BLaER1 treated with 17β-estradiol and CSF1 and Interleukin-3, amounts not matched to agents 10 nM and 100 nM (cell line): Measurements from ENCODE around the gene TSTD2.

Source experiments
- H3K27ac ChIP-seq, 11 experiments: shearing (Covaris generic); formaldehyde crosslinking; 2 replicates each; pipeline ENCODE4 v1.8.1; 2022
- H3K27me3 ChIP-seq, 11 experiments: shearing (Covaris generic); formaldehyde crosslinking; 2 replicates each; pipeline ENCODE4 v1.8.1; 2022
- H3K36me3 ChIP-seq, 11 experiments: shearing (Covaris generic); formaldehyde crosslinking; 2 replicates each; pipeline ENCODE4 v1.8.1; 2022
- H3K4me1 ChIP-seq, 10 experiments: shearing (Covaris generic); formaldehyde crosslinking; 2 replicates each; pipeline ENCODE4 v1.8.1; 2022
- H3K4me2 ChIP-seq, 11 experiments: shearing (Covaris generic); formaldehyde crosslinking; 2 replicates each; pipeline ENCODE4 v1.8.1; 2022
- H3K4me3 ChIP-seq, 10 experiments: shearing (Covaris generic); formaldehyde crosslinking; 2 replicates each; pipeline ENCODE4 v1.8.1; 2022
- H3K9ac ChIP-seq, 11 experiments: shearing (Covaris generic); formaldehyde crosslinking; 2 replicates each; pipeline ENCODE4 v1.8.1; 2022
- H3K9me3 ChIP-seq, 11 experiments: shearing (Covaris generic); formaldehyde crosslinking; replicated peaks in 1 of 11; 2 replicates each; pipeline ENCODE4 v1.8.1; 2022
- H4K20me1 ChIP-seq, 11 experiments: shearing (Covaris generic); formaldehyde crosslinking; 2 replicates each; pipeline ENCODE4 v1.8.1; 2022
- Cebpa-rat ChIP-seq, 11 experiments: shearing (Covaris generic); IDR thresholded peaks; 2 replicates each; pipeline ENCODE4 v1.8.1; 2022

TSTD2 gene

DNA sequence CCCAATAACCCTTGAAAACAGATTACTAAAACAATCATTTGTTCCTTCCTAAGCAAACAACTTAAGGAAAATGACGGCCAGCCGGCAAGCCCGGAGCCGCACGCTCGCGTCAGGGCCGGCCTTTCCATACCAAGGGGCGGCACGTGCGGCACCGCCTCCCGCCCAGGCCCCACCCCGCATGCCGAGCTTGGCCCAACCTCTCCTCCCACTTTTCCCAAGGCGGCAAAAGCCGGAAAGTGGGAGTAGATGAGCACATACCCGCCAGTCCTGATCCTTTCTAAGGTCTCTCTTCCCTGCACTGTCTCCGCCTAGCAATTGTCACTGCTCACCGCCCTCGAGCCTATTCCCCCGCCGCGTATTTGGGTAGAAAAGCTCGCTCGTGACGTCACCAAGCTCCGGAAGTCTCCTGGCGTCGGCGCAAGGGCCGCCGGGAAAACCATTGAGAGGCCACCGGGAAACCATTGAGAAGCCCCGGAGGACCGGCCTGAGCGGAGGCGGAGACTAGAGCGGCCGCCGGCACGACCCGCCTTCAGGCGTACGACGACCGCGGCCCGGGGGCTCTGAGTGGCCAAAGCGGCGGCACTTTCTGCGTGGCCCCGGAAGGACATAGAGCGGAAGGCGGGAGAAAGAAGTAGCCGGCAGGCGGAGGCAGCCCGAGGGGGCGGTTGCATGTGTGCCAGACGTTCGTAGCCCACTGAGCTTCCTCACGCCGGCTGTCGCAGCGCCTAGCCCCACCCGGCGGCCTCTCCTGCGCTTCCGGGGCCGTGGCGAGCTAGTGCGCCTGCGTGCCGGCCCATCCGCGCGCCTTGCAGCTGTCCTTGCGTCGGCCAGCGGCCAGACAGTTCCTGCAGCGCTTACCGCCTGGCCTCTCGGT lies at the start of gene TSTD2, which contains the start of gene NCBP1:
TSTD2 (minus strand) TSS at position 384 of the 874 bp plus-strand sequence. CDS start 5,806 bp downstream, outside the sequence.
NCBP1 (plus strand) TSS at position 837 of the 874 bp plus-strand sequence. CDS start 61 bp downstream, outside the sequence.
- Histone ChIP-seq H3K27ac (peak within 1 kb of the TSS; percentile 92 to 98 (median 95)), H3K36me3 (peaks cover 0 to 28% (median 4%) of the 10 kb centered on the region in 11 experiments; a peak in 7 of 22 replicates), H3K27me3 (no peaks in the 10 kb centered on the region), H3K4me1 (peaks cover 36 to 50% (median 42%) of the 10 kb centered on the region in 10 experiments), H3K9me3 (no peaks in the 10 kb centered on the region), H3K4me3 (peak within 1 kb of the TSS; percentile 86 to 99 (median 92)), H3K9ac (peak within 1 kb of the TSS; percentile 89 to 99 (median 95)), H3K4me2 (peak within 1 kb of the TSS; percentile 86 to 96 (median 91)), H4K20me1 (peaks cover 17 to 63% (median 36%) of the 10 kb centered on the region in 11 experiments; a peak in 21 of 22 replicates)
- no peak for TF ChIP-seq Cebpa-rat (IDR thresholded peaks at IDR 0.05)

DNA sequence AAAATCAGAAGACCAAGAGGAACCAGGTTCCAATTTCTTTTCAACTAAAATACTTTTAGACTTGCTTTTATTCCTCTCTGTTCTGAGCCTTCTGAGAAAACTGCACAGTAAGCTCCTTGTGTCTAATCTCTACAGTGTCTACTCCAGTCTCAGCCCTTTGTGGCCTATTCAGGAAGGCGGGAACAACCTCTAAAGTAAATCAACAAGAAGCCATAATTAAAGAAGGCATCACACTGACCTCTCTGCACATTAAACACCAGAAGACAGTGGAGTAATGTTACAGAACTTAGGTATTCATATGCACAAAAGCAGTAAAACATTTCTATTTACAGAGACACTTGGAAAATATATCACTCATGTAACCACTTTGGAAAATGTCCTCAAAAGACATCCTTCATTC lies 49.1 kb upstream of the TSTD2 start:
- peaks cover 77 to 100% (median 99%) of the 10 kb centered on the region in 11 experiments for H3K36me3 ChIP-seq
- H3K27me3 ChIP-seq, result no peaks in the 10 kb centered on the region
- no peak for TF ChIP-seq Cebpa-rat (IDR thresholded peaks at IDR 0.05)
- no peak overlapping the region for H3K27ac ChIP-seq
- no peak overlapping the region for H3K9ac ChIP-seq
- no peaks in the 10 kb centered on the region for H3K4me1 ChIP-seq
- H3K4me2 ChIP-seq, result no peak overlapping the region
- no peak overlapping the region for H3K4me3 ChIP-seq
- H4K20me1 ChIP-seq, result peaks cover 8 to 33% (median 11%) of the 10 kb centered on the region in 11 experiments; a peak in 11 of 22 replicates
- no peaks in the 10 kb centered on the region for H3K9me3 ChIP-seq

- peaks cover 93 to 100% (median 100%) of the 10 kb centered on the region in 11 experiments for H3K36me3 ChIP-seq
Measured at GRCh38 chr9:97675655-97676054, 42.5 kb upstream of the TSTD2 start.

GRCh38 chr9:97673922-97674321 lies 40.8 kb upstream of the TSTD2 start:
- Histone ChIP-seq H3K9ac (no peak overlapping the region), H3K9me3 (no peaks in the 10 kb centered on the region), H3K27me3 (no peaks in the 10 kb centered on the region), H3K4me2 (no peak overlapping the region), H3K4me1 (no peaks in the 10 kb centered on the region), H3K4me3 (no peak overlapping the region), H4K20me1 (peaks cover 2 to 35% (median 19%) of the 10 kb centered on the region in 11 experiments; a peak in 12 of 22 replicates), H3K27ac (no peak overlapping the region), H3K36me3 (peaks cover 98 to 100% (median 100%) of the 10 kb centered on the region in 11 experiments)
- no peak for TF ChIP-seq Cebpa-rat (IDR thresholded peaks at IDR 0.05)

More at GRCh38 chr9:97675655-97676054, 42.5 kb upstream of the TSTD2 start:
- Histone ChIP-seq H3K4me3 (no peak overlapping the region), H3K9me3 (no peaks in the 10 kb centered on the region), H3K4me2 (no peak overlapping the region), H4K20me1 (peaks cover 2 to 33% (median 25%) of the 10 kb centered on the region in 11 experiments; a peak in 12 of 22 replicates), H3K27ac (no peak overlapping the region), H3K4me1 (no peaks in the 10 kb centered on the region), H3K27me3 (no peaks in the 10 kb centered on the region), H3K9ac (no peak overlapping the region)
- TF ChIP-seq Cebpa-rat (IDR thresholded peaks at IDR 0.05), result no peak

DNA sequence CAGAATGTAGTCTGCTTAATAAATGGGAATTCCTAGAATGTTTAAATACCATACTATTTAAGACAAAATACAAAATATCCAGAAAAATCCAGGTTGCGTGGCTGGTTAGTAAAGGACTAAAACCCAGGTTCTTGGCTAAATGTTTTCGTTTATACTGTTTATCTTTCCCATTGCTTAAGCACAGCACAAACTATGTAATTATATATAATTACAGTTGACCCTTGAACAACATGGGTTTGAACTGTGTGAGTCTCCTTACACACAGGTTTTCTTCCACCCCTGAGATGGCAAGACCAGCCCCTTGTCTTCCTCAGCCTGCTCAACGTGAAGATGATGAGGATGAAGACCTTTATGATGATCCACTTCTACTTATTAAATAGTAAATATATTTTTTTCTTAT lies 39.2 kb upstream of the TSTD2 start:
- no peak for TF ChIP-seq Cebpa-rat (IDR thresholded peaks at IDR 0.05)
- Histone ChIP-seq H3K27me3 (no peaks in the 10 kb centered on the region), H3K9ac (no peak overlapping the region), H3K27ac (no peak overlapping the region), H3K4me2 (no peak overlapping the region), H3K4me3 (no peak overlapping the region), H4K20me1 (peaks cover 0 to 38% (median 17%) of the 10 kb centered on the region in 11 experiments; a peak in 11 of 22 replicates), H3K9me3 (no peaks in the 10 kb centered on the region), H3K36me3 (peaks cover 98 to 100% (median 100%) of the 10 kb centered on the region in 11 experiments), H3K4me1 (peaks cover 0 to 4% (median 0%) of the 10 kb centered on the region in 10 experiments; a peak in 4 of 20 replicates)

DNA sequence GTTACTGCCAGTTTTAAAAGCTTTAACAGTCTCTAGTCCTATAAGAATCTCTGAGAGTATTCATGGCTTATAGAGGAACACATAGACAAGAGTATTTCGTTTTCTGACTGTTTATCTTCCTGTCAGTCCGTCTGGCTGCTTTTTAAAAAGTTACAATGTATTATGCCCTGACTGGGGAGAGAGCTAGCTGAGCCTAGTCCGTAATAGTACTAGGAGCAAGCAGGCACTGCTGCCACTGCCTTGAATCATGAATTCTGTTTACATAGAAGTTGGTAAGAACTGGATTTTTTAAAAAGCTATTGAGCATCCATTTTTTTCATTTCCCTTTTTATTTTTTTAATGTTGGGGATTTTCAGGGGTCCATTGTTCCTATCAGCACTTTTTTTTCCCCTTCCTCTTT lies 37.4 kb upstream of the TSTD2 start:
- TF ChIP-seq Cebpa-rat (IDR thresholded peaks at IDR 0.05), result no peak
- no peaks in the 10 kb centered on the region for H3K9me3 ChIP-seq
- no peak overlapping the region for H3K4me2 ChIP-seq
- H3K27me3 ChIP-seq, result no peaks in the 10 kb centered on the region
- H3K27ac ChIP-seq, result no peak overlapping the region
- peaks cover 95 to 100% (median 99%) of the 10 kb centered on the region in 11 experiments for H3K36me3 ChIP-seq
- no peak overlapping the region for H3K4me3 ChIP-seq
- H3K4me1 ChIP-seq, result peaks cover 0 to 18% (median 9%) of the 10 kb centered on the region in 10 experiments; a peak in 11 of 20 replicates
- peaks cover 0 to 49% (median 19%) of the 10 kb centered on the region in 11 experiments; a peak in 11 of 22 replicates for H4K20me1 ChIP-seq
- H3K9ac ChIP-seq, result no peak overlapping the region

- Histone ChIP-seq H3K9me3 (no peaks in the 10 kb centered on the region), H3K27ac (no peak overlapping the region), H3K9ac (no peak overlapping the region), H3K4me1 (peaks cover 0 to 18% (median 9%) of the 10 kb centered on the region in 10 experiments; a peak in 11 of 20 replicates), H3K4me3 (no peak overlapping the region), H3K27me3 (no peaks in the 10 kb centered on the region), H3K36me3 (peaks cover 94 to 99% (median 98%) of the 10 kb centered on the region in 11 experiments), H3K4me2 (no peak overlapping the region), H4K20me1 (peaks cover 0 to 45% (median 19%) of the 10 kb centered on the region in 11 experiments; a peak in 14 of 22 replicates)
- no peak for TF ChIP-seq Cebpa-rat (IDR thresholded peaks at IDR 0.05)
Measured at GRCh38 chr9:97668485-97668884, 35.3 kb upstream of the TSTD2 start.

DNA sequence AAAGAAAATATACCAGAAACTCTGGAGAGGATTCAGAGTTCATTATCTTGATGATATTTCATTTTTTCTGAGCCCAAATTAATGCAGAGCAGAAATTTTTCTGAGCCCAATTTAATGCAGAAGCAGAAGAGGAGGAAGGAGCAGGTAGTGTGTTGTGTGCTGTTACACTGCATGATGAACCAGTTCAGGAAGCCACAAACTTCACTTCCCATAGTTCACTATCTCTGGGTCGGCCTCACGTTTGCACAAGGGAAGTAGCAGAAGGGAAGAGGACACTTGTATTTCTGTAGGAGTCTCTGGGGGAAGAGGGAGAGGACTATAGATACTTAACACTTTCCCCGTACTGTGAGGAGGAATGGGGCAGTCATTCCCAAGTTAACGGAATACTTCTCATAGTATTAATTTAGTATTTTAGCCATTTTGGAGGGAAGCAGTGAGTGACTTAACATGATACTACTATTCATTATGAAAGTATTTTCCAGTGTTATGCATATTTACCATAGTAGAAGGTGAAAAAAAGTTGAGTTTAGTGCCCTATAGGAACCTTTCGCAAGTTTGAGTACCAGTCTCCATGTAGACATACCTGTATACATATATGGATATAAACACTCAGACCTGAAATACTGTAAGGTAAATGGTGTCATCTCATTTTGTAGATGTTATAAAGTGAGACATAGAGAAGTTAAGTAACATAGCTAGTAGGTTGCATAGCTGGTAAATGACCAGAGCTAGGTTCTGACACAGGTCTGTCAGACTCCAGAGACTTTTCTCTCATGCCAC lies 33.9 kb upstream of the TSTD2 start:
- no peak overlapping the region for H3K4me3 ChIP-seq
- peaks cover 0 to 18% (median 9%) of the 10 kb centered on the region in 10 experiments; a peak in 11 of 20 replicates for H3K4me1 ChIP-seq
- peaks cover 94 to 99% (median 98%) of the 10 kb centered on the region in 11 experiments for H3K36me3 ChIP-seq
- H3K27ac ChIP-seq, result no peak overlapping the region
- no peak for TF ChIP-seq Cebpa-rat (IDR thresholded peaks at IDR 0.05)
- H3K9me3 ChIP-seq, result no peaks in the 10 kb centered on the region
- H4K20me1 ChIP-seq, result peaks cover 0 to 33% (median 15%) of the 10 kb centered on the region in 11 experiments; a peak in 13 of 22 replicates
- H3K4me2 ChIP-seq, result peak overlapping the region in 2 of 11 experiments; percentile 23 to 44; a peak in 3 of 22 replicates
- H3K9ac ChIP-seq, result no peak overlapping the region
- H3K27me3 ChIP-seq, result no peaks in the 10 kb centered on the region
